Naive B cell (primary cell): ENCODE measurements around the gene NIM1K. TPM values are rescaled to one million over a fixed set of nuclear protein-coding genes. Genes with fewer than 3 reads are reported as not detected.
A peak's percentile ranks its signal among the peaks of the same experiment; 100 is the strongest.

Experiments
- ATAC-seq, 2 donors: fragments of 150-1000 bp; cut with Tn5 transposase; 2 replicates each; pipeline ENCODE4 v1.10.0; 2021; ENCODE audit warnings: low read depth in 2 of 2, mild to moderate bottlenecking in 2 of 2, moderate library complexity in 2 of 2
- DNase-seq: peaks from one replicate; pipeline ENCODE4 v3.0.0; 2022
- H3K27ac Mint-ChIP-seq, 6 donors: one replicate each; pipeline ENCODE4 v1.8.0; 2020 to 2022; ENCODE audit warnings: mild to moderate bottlenecking in 6 of 6, mixed read lengths in 6 of 6, moderate library complexity in 5 of 6, inconsistent platforms in 2 of 6
- H3K27me3 Mint-ChIP-seq, 3 donors: one replicate each; pipeline ENCODE4 v1.8.0; 2021 to 2022; ENCODE audit warnings: mixed read lengths in 3 of 3, mild to moderate bottlenecking in 1 of 3
- H3K36me3 Mint-ChIP-seq, 2 donors: one replicate each; pipeline ENCODE4 v1.8.0; 2020 to 2022; ENCODE audit warnings: mixed read lengths in 2 of 2, inconsistent platforms in 1 of 2, mild to moderate bottlenecking in 1 of 2
- H3K4me1 Mint-ChIP-seq, 3 donors: one replicate each; pipeline ENCODE4 v1.8.0; 2020 to 2022; ENCODE audit warnings: mixed read lengths in 3 of 3, inconsistent platforms in 1 of 3, mild to moderate bottlenecking in 1 of 3, moderate library complexity in 1 of 3
- H3K4me3 Mint-ChIP-seq, 8 donors: one replicate each; pipeline ENCODE4 v1.8.0; 2020 to 2022; ENCODE audit warnings: mild to moderate bottlenecking in 8 of 8, mixed read lengths in 8 of 8, moderate library complexity in 8 of 8, inconsistent platforms in 2 of 8
- H3K9me3 Mint-ChIP-seq, 7 donors: one replicate each; pipeline ENCODE4 v1.8.0; 2020 to 2022; ENCODE audit warnings: mixed read lengths in 7 of 7, mild to moderate bottlenecking in 5 of 7, inconsistent platforms in 2 of 7, moderate library complexity in 1 of 7
- polyA plus RNA-seq, 6 donors: library from polyadenylated mRNA; unstranded; fragments of 300-500 nt; fragmentation: Illumina TruSeq; gene quantifications; one replicate each; pipeline ENCODE4 v1.2.3, GENCODE V29; 2021; ENCODE audit warnings: low read depth in 6 of 6

NIM1K gene
- polyA plus RNA-seq, 6 donors from 2014 or later: 0.09 to 0.90 (median 0.22) TPM; not detected in 2

DNA sequence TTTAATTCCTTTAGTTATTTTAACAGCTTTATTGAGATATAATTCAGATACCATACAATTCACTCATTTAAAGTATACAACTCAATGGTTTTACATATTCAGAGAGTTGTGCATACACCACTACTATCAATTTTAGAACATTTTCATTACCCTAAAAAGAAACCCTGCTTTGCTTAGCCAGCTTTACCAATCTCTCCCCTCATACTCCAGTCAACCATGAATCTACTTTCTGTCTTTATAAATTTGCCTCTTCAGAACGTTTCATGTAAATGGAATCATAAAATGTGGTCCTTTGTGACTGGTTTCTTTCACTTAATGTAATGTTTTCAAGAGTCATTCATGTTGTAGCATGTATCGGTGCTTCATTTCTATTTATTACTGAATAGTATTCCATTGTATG, 24.9 kb downstream of the NIM1K start:
- Mint-ChIP-seq H3K4me1 (peaks cover 0 to 2% (median 0%) of the 10 kb centered on the region in 3 donors), H3K9me3 (peaks cover 0 to 5% (median 3%) of the 10 kb centered on the region in 7 donors), H3K4me3 (no peak overlapping the region), H3K27me3 (peaks cover 0 to 22% (median 11%) of the 10 kb centered on the region in 3 donors), H3K36me3 (no peaks in the 10 kb centered on the region), H3K27ac (no peak overlapping the region)
- no peak for DNase-seq
- ATAC-seq: no peak

DNA sequence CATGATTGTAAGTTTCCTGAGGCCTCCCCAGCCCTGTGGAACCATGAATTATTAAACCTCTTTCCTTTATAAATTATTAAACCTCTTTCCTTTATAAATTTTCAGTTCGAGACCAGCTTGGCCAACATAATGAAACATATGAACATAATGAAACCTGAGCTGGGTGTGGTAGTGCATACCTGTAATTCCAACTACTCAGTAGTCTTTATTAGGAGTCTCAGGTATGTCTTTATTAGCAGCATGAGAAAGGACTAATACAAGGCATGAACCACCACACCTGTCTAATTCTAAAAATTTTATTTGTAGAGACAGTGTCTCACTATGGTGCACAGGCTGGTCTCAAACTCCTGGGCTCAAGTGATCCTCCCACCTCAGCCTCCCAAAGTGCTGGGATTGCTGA, 27.1 kb downstream of the NIM1K start:
- no peaks in the 10 kb centered on the region for H3K36me3 Mint-ChIP-seq
- no peak overlapping the region for H3K4me3 Mint-ChIP-seq
- no peaks in the 10 kb centered on the region for H3K4me1 Mint-ChIP-seq
- H3K9me3 Mint-ChIP-seq: peaks cover 0 to 5% (median 3%) of the 10 kb centered on the region in 7 donors
- DNase-seq (no peak), ATAC-seq (no peak)
- peaks cover 0 to 18% (median 1%) of the 10 kb centered on the region in 3 donors for H3K27me3 Mint-ChIP-seq
- H3K27ac Mint-ChIP-seq: no peak overlapping the region

DNA sequence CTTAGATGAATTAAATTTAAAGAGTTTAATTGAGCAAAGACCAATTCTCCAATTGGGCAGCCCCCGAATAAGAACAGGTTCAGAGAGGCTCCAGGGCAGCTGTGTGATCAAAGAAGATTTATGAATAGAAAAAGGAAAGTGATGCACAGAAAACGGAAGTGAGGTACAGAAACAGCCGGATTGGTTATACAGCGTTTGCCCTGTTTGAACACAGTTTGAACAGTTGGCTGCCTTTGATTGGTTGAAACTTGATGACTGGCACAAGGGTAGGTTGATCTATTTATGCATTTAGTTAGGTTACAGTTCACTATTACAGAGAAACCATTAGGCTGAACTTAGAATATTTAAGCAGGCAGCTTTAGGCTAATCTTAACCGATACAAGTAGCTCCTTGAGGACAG, 29.5 kb downstream of the NIM1K start:
- H3K9me3 Mint-ChIP-seq: peaks cover 0 to 5% (median 3%) of the 10 kb centered on the region in 7 donors
- no peak overlapping the region for H3K27ac Mint-ChIP-seq
- H3K4me1 Mint-ChIP-seq: no peaks in the 10 kb centered on the region
- H3K36me3 Mint-ChIP-seq: no peaks in the 10 kb centered on the region
- DNase-seq (no peak), ATAC-seq (no peak)
- H3K27me3 Mint-ChIP-seq: peaks cover 0 to 9% (median 0%) of the 10 kb centered on the region in 3 donors
- H3K4me3 Mint-ChIP-seq: no peak overlapping the region

DNA sequence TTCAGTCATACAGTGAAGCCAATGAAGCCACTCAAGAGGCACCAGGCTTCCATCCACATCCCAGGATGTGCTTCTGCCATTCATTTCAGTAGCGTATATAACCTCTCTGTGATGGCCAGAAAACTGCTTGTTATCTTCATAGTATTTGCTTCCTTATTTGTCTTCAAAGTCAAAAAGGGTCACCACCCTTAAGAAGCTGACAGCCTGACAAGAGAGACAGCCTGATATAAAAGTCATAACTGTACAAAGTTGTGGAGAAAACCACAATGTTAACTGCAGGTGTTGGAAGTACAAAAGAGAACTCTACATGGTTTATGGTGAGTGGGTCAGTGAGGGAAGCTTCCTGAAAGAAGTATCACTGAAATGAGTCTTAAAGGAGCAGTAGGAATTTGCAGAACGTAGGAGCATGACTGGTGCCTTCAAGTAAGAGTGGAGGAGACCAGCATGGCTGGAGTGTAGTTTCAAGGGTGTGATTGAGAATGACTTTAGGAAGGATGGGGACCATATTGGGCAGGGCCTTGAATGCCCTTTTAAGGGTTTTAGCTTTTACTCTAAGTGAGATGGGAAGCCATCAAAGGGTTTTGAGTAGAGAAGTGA, 33.7 kb downstream of the NIM1K start:
- no peaks in the 10 kb centered on the region for H3K27me3 Mint-ChIP-seq
- H3K4me3 Mint-ChIP-seq: no peak overlapping the region
- ATAC-seq (no peak), DNase-seq (no peak)
- no peaks in the 10 kb centered on the region for H3K9me3 Mint-ChIP-seq
- no peaks in the 10 kb centered on the region for H3K4me1 Mint-ChIP-seq
- H3K36me3 Mint-ChIP-seq: no peaks in the 10 kb centered on the region
- H3K27ac Mint-ChIP-seq: no peak overlapping the region

DNA sequence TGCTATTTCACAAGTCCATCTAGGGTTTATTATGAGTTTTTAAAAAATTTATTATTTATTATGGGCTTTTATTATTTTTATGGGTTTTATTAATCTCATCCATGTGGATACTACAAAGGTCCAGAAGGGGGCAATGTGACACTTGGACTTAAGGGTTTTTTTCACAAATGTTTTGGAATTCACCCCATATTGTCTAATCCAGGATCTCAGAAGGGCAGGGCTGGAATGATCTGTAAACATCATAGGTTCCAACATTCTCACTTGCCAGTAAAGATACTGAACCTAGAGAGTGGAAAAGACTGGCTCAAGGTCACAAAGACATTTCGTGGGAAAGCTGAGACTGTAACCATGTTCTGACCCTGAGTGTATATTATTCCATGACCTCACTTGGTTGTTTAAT, 35.6 kb downstream of the NIM1K start:
- ATAC-seq: no peak
- no peak overlapping the region for H3K4me3 Mint-ChIP-seq
- H3K36me3 Mint-ChIP-seq: no peaks in the 10 kb centered on the region

DNA sequence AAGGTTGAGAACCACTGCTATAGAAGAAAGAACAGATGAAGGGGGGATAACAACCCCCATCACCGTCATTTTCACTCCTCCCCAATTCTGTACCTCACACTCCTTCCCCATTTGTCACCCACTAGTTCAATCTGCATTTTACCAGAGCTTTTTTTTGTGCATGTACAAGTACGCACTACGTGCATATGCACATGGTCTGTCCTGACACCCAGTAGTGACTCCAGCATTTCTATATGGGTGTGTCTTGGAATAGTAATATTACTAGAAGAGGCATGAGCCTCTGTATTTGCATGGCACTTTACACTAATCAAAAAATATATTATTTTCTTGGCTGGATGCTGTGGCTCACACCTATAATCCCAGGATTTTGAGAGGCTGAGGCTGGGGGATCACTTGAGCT, 38.7 kb downstream of the NIM1K start:
- Mint-ChIP-seq H3K36me3 (no peaks in the 10 kb centered on the region), H3K27ac (no peak overlapping the region), H3K9me3 (no peaks in the 10 kb centered on the region), H3K4me3 (no peak overlapping the region), H3K27me3 (no peaks in the 10 kb centered on the region), H3K4me1 (no peaks in the 10 kb centered on the region)
- ATAC-seq (no peak), DNase-seq (no peak)

More for the DNA sequence above, 35.6 kb downstream of the NIM1K start:
- H3K27me3 Mint-ChIP-seq: no peaks in the 10 kb centered on the region
- H3K4me1 Mint-ChIP-seq: no peaks in the 10 kb centered on the region
- H3K27ac Mint-ChIP-seq: no peak overlapping the region
- no peak for DNase-seq
- no peaks in the 10 kb centered on the region for H3K9me3 Mint-ChIP-seq

DNA sequence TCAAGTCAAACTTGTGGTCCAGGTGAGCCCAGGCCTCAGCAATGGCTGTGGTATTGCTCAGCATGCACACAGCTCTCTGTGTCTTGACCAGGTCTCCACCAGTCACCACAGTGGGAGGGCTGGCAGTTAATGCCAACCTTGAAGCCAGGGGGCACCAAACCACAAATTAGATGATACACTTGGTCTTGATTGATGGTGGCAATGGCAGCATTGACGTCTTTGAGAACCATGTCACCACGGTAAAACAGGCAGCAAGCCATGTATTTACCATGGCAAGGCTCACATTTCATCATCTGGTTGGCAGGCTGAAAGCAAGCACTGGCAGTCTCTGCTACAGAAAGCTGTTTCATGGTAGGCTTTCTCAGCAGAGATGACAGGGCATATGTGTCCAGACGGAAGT, 40.0 kb downstream of the NIM1K start:
- ATAC-seq (no peak), DNase-seq (no peak)
- Mint-ChIP-seq H3K4me3 (no peak overlapping the region), H3K27ac (no peak overlapping the region), H3K4me1 (no peaks in the 10 kb centered on the region), H3K36me3 (no peaks in the 10 kb centered on the region), H3K9me3 (no peaks in the 10 kb centered on the region), H3K27me3 (no peaks in the 10 kb centered on the region)

DNA sequence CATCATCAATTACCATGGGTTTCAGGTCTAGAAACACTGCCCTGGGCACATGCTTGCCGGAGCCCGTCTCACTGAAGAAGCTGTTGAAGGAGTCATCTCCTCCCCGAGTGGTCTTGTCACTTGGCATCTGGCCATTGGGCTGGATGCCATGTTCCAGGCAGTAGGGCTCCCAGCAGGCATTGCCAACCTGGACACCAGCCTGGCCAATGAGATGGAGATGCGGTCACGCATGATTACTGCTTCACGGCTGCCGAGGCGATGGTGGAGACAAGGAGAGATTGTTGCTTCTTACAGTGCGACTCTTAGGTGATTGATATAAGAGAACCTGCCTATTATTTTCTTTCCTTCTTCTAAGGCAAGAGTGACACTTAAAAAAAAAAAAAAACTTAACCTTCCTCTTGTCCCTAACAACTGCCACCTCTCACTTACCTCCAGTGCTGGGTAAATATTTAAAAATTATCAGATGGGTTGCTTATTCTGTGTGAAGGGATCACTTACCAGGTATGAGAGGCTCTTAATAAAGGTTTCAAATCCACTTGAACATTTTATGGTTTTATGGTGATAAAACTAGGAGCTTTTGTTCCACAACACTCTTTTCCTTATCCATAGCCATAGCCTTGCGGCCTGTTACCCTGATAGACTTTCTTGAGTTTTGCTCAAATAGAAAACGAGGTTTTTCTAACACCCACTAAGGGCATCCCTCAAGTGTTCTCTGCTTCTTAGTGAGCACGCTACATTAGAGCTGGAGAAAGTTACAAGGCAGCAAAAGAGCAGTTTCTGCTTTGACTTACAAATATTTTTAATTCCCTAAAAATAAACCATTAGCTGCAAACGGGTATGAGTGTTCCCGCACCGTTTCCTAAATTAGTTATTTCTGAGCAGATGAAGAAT, 41.2 kb downstream of the NIM1K start:
- Mint-ChIP-seq H3K9me3 (no peaks in the 10 kb centered on the region), H3K4me3 (no peak overlapping the region), H3K27ac (no peak overlapping the region), H3K36me3 (no peaks in the 10 kb centered on the region), H3K4me1 (no peaks in the 10 kb centered on the region), H3K27me3 (no peaks in the 10 kb centered on the region)
- no peak for ATAC-seq
- DNase-seq: no peak

DNA sequence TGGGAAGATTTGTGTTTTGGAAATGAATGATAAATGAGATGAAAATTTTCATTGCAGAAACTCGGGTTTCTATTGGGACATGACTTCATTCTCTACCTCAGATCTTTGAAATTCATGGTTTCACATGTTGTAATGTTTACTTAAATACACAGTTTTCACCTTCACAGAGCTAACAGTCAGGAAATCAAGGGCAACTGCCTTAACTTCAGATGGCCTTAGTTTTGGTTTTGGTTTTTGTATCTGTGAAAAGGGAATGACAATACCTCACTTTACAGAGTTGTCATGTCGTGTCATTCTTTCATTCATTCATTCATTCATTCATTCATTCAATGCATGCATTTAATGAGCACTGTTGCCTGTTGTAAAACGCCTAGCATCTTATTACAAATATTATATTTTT, 41.9 kb downstream of the NIM1K start:
- H3K4me3 Mint-ChIP-seq: no peak overlapping the region
- no peaks in the 10 kb centered on the region for H3K4me1 Mint-ChIP-seq
- no peak for DNase-seq
- no peaks in the 10 kb centered on the region for H3K27me3 Mint-ChIP-seq
- no peaks in the 10 kb centered on the region for H3K36me3 Mint-ChIP-seq
- no peak for ATAC-seq
- no peaks in the 10 kb centered on the region for H3K9me3 Mint-ChIP-seq
- no peak overlapping the region for H3K27ac Mint-ChIP-seq

DNA sequence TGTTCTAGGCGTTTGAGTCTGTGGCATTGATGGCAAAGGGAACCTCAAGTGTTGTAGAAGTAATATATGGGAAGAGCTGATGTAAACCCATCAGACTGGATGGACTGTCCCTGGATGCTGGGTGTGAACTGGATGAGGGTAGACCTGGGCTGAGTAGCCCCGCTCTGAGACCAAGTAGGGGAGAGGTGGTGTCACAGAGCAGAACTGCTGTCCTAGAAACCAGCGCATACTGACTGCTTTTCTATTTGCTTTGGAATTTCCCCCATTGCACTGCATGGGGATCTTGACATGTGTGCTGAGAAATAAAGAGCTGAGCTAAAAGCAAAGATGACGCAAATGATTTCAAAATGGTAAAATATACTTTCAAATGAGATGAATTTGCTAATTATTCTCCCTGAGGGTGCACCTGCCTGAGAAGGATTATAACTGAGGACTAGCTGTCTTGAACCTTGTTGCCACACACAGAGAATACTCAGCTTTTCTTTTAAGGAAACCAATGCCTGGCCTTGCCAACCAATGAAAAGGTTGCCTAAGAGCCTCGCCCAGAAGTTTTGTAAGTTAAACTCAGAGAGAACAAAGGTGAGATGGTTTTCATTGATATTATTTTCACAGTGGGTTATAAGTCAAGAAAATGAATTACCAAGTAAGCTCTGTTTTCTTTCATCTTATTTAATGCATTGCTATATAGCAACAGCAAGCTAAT, 44.8 kb downstream of the NIM1K start:
- Mint-ChIP-seq H3K4me3 (no peak overlapping the region), H3K9me3 (no peaks in the 10 kb centered on the region), H3K4me1 (no peaks in the 10 kb centered on the region), H3K36me3 (no peaks in the 10 kb centered on the region), H3K27ac (no peak overlapping the region), H3K27me3 (peaks cover 0 to 8% (median 6%) of the 10 kb centered on the region in 3 donors)
- ATAC-seq (no peak), DNase-seq (no peak)

DNA sequence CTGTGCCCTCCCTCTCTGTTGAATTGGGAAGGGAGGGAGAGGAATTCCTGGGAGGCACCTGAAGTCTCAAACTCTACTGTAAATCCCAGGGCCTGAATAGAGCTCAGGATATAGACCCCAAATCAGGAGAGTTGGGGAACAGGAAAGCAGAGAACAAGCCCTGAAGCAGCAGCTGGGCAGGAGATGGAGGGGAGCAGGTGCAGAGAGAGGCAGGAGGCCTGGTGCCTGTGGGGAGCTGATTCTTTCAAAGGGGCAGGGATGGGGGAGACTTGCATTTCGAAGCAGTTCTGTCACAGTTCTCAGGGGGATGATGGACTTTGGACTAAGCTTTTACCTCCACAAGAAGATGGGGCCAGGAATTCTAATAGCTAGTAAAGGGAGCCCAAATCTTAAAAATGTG, 50.2 kb downstream of the NIM1K start:
- ATAC-seq (no peak), DNase-seq (no peak)
- no peaks in the 10 kb centered on the region for H3K36me3 Mint-ChIP-seq
- peak overlapping the region in 1 of 8 donors; percentile 29 for H3K4me3 Mint-ChIP-seq
- H3K27me3 Mint-ChIP-seq: peaks cover 12 to 48% (median 43%) of the 10 kb centered on the region in 3 donors
- H3K27ac Mint-ChIP-seq: no peak overlapping the region
- H3K4me1 Mint-ChIP-seq: no peaks in the 10 kb centered on the region
- H3K9me3 Mint-ChIP-seq: no peaks in the 10 kb centered on the region

DNA sequence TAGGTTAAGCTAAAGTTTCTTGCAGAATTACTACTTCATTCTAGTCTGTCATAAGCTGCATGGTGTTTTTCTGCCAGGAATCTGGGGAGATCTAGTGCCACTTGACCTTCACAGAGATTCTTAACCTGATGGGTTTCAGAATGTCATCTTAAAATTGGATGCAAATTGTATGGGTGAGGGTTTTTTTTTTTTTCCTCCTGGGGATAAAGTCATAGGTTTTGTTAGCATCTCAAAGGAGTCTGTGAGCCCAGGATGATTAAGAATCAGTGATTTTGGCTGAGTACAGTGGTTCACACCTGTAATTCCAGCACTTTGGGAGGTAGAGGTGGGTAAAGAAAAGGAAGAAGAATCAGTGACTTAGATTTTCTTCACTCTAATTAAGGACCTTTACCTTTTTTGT, 51.2 kb downstream of the NIM1K start:
- Mint-ChIP-seq H3K27ac (no peak overlapping the region), H3K27me3 (peaks cover 18 to 54% (median 46%) of the 10 kb centered on the region in 3 donors), H3K4me3 (no peak overlapping the region), H3K9me3 (no peaks in the 10 kb centered on the region), H3K4me1 (no peaks in the 10 kb centered on the region), H3K36me3 (peaks cover 0 to 1% of the 10 kb centered on the region in 2 donors)
- DNase-seq (no peak), ATAC-seq (no peak)

DNA sequence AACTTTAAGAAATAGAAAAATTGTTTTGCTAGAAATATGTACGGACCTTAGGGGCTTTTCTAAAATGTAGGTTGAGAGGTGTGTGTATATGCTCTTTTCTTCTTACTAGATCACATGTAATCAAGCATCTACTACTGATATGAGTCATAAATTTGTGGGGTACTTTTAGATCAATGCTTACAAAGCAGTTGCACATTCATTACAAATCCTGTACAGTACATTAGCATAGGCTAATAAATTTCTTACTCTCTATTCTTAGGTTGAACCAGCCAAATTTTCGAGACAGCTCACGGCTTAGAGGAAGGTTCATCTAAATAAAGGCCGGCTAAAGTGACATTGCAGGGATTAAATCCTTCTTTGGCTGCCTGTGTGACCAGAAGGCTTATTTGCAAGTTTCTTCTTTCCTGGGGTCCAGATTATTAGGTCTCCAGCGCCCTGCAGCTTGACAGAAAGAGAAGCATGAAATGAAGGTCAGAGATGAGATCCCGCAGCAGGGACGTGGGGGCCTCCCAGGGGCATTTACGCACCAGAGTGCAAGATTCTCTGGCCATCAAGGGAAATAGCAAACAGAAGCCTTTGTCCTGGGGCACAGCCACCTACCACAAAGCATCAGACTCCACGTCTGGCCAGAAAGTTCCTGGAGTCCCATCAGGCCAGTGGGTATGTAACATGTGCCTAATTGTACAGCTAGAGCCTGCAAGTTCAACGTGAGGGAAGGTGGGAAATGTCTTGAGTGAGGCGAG, 53.0 kb downstream of the NIM1K start:
- H3K27me3 Mint-ChIP-seq: peaks cover 20 to 66% (median 48%) of the 10 kb centered on the region in 3 donors

More for the DNA sequence above, 53.0 kb downstream of the NIM1K start:
- H3K4me1 Mint-ChIP-seq: no peaks in the 10 kb centered on the region
- H3K36me3 Mint-ChIP-seq: peaks cover 0 to 3% of the 10 kb centered on the region in 2 donors
- no peak for DNase-seq
- no peak overlapping the region for H3K27ac Mint-ChIP-seq
- H3K4me3 Mint-ChIP-seq: no peak overlapping the region
- no peaks in the 10 kb centered on the region for H3K9me3 Mint-ChIP-seq
- no peak for ATAC-seq
